ENCODE measurements around the gene CSNK1G1.
"Not testable (repeated sequence)": the region's sequence is repeated elsewhere in the genome, so short reads cannot be mapped to it uniquely, and the experiment has no call there.

DNA sequence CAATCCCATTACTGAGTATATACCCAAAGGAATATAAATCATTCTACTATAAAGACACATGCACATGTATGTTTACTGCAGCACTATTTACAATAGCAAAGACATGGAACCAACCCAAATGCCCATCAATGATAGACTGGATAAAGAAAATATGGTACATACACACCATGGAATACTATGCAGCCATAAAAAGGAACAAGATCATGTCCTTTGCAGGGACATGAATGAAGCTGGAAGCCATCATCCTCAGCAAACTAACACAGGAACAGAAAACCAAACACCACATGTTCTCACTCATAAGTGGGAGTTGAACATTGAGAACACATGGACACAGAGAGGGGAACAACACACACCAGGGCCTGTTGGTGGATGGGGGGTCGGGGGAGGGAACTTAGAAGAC is 134.1 kb downstream of the CSNK1G1 start:
- not testable (repeated sequence) for TF ChIP-seq SIX5 (IDR thresholded peaks at IDR 0.05; ENCODE audit: low read depth, low read length); TEAD4 (IDR thresholded peaks at IDR 0.05; ENCODE audit: low read depth, low read length); MAFK (IDR thresholded peaks at IDR 0.05; ENCODE audit: low read depth, low read length); EZH2 (IDR thresholded peaks at IDR 0.05; ENCODE audit: low read depth, low read length, severe bottlenecking); POLR2A (IDR thresholded peaks at IDR 0.05; ENCODE audit: control extremely low read depth in 1 of 2, low read depth in 2 of 2, low read length in 2 of 2); RFX5 (IDR thresholded peaks at IDR 0.05; ENCODE audit: borderline replicate concordance, low read depth, low read length); EP300 (IDR thresholded peaks at IDR 0.05; ENCODE audit: borderline replicate concordance in 1 of 2, low read depth in 2 of 2, low read length in 2 of 2)
- TF ChIP-seq, protein P1, sequence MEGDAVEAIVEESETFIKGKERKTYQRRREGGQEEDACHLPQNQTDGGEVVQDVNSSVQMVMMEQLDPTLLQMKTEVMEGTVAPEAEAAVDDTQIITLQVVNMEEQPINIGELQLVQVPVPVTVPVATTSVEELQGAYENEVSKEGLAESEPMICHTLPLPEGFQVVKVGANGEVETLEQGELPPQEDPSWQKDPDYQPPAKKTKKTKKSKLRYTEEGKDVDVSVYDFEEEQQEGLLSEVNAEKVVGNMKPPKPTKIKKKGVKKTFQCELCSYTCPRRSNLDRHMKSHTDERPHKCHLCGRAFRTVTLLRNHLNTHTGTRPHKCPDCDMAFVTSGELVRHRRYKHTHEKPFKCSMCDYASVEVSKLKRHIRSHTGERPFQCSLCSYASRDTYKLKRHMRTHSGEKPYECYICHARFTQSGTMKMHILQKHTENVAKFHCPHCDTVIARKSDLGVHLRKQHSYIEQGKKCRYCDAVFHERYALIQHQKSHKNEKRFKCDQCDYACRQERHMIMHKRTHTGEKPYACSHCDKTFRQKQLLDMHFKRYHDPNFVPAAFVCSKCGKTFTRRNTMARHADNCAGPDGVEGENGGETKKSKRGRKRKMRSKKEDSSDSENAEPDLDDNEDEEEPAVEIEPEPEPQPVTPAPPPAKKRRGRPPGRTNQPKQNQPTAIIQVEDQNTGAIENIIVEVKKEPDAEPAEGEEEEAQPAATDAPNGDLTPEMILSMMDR (IDR thresholded peaks at IDR 0.05; ENCODE audit: control extremely low read depth in 1 of 3, insufficient read depth in 1 of 3, low read depth in 1 of 3, low read length in 3 of 3) = not testable (repeated sequence)
- TF ChIP-seq, protein P2, sequence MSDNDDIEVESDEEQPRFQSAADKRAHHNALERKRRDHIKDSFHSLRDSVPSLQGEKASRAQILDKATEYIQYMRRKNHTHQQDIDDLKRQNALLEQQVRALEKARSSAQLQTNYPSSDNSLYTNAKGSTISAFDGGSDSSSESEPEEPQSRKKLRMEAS (IDR thresholded peaks at IDR 0.05) = not testable (repeated sequence)
